Activated T-cell treated with anti-CD3 and anti-CD28 coated beads, Interleukin-2, amount 50 U/mL, for 4 hours (primary cell): ENCODE data around the gene TTLL5. TPM values are rescaled to one million over a fixed set of nuclear protein-coding genes. Genes with fewer than 3 reads are reported as not detected.

Source experiments
- ATAC-seq, 2 donors: fragments of 200-7000 bp; cut with Tn5 transposase; one replicate each; pipeline ENCODE4 v1.10.0; 2021
- DNase-seq: peaks from one replicate; pipeline ENCODE4 v3.0.0-alpha.2; 2020
- H3K27me3 Mint-ChIP-seq: one replicate; pipeline ENCODE4 v1.8.0; 2021; ENCODE audit warnings: low read depth, mixed read lengths
- H3K36me3 Mint-ChIP-seq: one replicate; pipeline ENCODE4 v1.8.0; 2022; ENCODE audit warnings: mixed read lengths; ENCODE audit not compliant: insufficient read depth
- H3K4me1 Mint-ChIP-seq: one replicate; pipeline ENCODE4 v1.8.0; 2021; ENCODE audit warnings: low read depth, mixed read lengths
- H3K4me3 Mint-ChIP-seq: one replicate; pipeline ENCODE4 v1.8.0; 2021; ENCODE audit warnings: mild to moderate bottlenecking, moderate library complexity, mixed read lengths
- H3K9me3 Mint-ChIP-seq: one replicate; pipeline ENCODE4 v1.8.0; 2021; ENCODE audit warnings: mixed read lengths
- total RNA-seq, 3 donors: library from RNA; stranded (reverse); gene quantifications; one replicate each; pipeline ENCODE4 v1.2.1, GENCODE V29; 2021

Gene TTLL5
- total RNA-seq, 3 donors from 2014 or later: 21.1 to 25.0 (median 21.1) TPM

DNA sequence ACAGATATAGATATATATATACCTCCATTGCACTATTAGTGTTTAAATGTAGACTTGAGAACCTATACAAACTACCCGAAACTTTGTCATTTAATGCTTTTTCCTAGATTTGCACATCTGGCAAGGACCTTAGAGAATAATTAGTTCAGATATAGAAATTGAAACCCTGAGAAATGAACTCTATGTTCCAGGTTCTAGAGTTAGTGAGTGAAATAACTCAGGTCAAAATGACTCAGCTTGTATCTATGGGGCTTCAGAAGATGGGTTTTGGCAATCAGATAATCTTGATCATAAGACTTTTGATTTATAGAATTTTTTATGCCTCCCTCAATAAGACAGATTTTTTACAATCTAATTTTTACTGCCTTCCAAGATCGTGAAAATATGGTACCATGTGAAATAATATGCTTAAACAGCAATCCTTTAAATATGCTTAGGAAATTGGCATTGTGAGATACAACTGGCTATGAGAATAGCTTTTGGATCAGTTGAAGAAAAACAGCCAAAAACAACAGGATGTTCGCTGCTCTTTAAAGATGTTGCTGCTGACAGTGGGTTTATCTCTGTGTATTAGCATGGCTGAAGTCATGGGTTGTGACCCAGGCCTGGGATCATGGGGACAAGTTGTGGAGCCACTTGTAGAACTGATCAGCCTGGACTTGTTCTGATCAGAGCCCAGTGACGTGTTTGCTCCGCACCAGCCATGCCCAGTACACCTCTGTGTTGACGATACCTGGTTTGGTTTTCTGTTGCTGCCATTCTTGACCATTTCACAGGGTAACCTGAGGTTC is 63.6 kb downstream of the TTLL5 start:
- Mint-ChIP-seq H3K4me3 (no peak overlapping the region), H3K4me1 (peaks cover 5% of the 10 kb centered on the region), H3K27me3 (no peaks in the 10 kb centered on the region), H3K36me3 (peaks cover 55% of the 10 kb centered on the region), H3K9me3 (peaks cover 4% of the 10 kb centered on the region)
- ATAC-seq: no peak
- no peak for DNase-seq

DNA sequence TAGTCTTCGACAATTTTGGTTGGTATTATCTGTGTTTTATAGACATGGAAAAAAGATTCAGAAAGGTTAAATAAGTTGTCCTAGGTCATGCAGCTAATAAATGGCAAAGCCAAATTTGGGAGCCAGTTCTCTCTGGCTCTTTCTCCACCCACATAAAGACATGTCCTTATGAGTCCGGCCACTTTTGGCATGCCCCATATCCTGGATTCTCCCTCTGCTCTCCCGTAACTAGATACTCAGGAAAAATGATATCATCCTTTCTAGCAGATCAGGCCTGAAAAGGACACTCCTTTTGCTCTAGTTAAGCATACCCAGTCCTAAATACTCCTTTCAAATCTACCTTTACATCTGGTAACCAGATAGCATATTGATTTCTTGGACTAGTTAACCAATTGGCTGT is 64.4 kb downstream of the TTLL5 start:
- Mint-ChIP-seq H3K4me3 (no peak overlapping the region), H3K9me3 (peaks cover 4% of the 10 kb centered on the region), H3K36me3 (peaks cover 48% of the 10 kb centered on the region), H3K4me1 (peaks cover 5% of the 10 kb centered on the region), H3K27me3 (no peaks in the 10 kb centered on the region)
- ATAC-seq: no peak
- no peak for DNase-seq

DNA sequence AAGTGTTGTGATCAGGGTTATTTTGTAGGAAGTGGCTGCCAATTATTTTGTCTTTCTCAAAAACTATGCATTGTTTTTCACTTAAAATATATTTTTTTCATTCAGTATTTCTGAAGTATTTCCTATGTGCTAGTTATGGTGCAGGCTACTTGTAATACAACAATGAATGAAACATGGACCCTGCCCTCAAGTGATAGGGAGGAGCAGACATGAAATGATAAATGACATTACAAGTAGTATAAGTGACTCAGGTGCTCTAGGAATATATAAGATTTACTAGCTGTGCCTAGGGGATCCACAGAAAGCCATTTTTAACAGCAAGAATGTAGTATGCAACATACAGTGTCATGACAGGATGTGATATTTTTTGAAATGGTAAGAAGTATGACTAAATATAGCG is 65.3 kb downstream of the TTLL5 start:
- peaks cover 5% of the 10 kb centered on the region for H3K4me1 Mint-ChIP-seq
- H3K36me3 Mint-ChIP-seq: peaks cover 44% of the 10 kb centered on the region
- H3K27me3 Mint-ChIP-seq: no peaks in the 10 kb centered on the region
- H3K9me3 Mint-ChIP-seq: peaks cover 4% of the 10 kb centered on the region
- ATAC-seq (no peak), DNase-seq (no peak)
- no peak overlapping the region for H3K4me3 Mint-ChIP-seq

DNA sequence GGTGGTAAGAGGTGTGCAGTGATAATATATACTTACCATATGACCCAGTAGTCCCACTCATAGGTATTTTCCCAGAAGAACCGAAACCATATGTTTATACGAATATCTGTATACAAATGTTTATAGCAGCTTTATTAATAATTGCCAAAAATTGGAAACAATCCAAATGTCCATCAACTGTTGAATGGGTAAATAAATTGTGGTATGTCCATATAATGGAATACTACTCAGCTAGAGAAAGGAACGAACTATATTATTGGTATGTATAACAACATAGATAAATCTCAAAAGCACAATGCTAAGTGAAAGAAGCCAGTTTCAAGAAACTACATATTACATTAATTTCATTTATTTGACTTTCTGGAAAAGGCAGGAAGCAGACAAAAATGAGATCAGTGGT is 66.1 kb downstream of the TTLL5 start:
- no peak for DNase-seq
- no peak for ATAC-seq
- Mint-ChIP-seq H3K9me3 (peaks cover 4% of the 10 kb centered on the region), H3K4me1 (peaks cover 5% of the 10 kb centered on the region), H3K36me3 (peaks cover 39% of the 10 kb centered on the region), H3K4me3 (no peak overlapping the region), H3K27me3 (no peaks in the 10 kb centered on the region)

DNA sequence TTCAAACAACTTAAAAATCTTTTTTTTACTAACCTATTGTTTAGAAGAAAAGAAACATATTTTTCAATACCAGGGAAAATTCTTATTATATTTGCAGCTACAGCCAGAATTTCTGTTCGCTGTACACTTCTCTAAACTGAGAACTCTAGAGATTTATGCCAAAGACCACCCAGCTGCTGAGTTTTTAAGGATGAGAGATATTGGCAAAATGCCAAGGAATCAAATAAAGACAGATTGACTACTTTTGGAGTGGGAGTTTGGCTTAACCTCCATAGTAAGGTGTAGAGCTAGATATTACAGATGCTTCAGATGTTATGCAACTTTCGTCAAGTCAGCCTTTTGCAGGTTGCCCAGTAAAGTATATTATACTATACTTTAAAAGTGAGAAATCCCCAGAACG is 71.8 kb downstream of the TTLL5 start:
- DNase-seq: no peak
- no peak overlapping the region for H3K4me3 Mint-ChIP-seq
- no peaks in the 10 kb centered on the region for H3K27me3 Mint-ChIP-seq
- H3K36me3 Mint-ChIP-seq: peaks cover 21% of the 10 kb centered on the region
- no peak for ATAC-seq
- H3K4me1 Mint-ChIP-seq: no peaks in the 10 kb centered on the region
- no peaks in the 10 kb centered on the region for H3K9me3 Mint-ChIP-seq

DNA sequence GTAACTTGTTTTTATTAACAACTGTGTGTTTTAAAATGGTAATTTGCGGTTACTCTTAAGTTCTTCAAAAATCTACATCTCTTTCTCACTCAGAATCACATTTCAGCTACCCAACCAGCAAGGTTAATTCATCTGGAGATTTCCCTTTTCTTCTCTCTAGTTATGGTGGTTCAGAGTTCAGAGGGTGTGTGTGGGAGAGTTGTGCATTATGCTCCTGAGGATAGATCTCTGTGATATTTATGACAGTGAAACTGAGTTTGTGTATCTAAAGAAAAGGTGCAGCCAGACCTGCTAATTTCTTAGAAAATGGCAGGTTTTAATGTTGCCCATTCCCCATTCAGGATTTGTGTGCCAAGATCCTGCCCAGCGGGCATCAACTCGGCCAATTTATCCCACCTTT is 73.8 kb downstream of the TTLL5 start:
- DNase-seq: no peak
- no peaks in the 10 kb centered on the region for H3K27me3 Mint-ChIP-seq
- no peaks in the 10 kb centered on the region for H3K4me1 Mint-ChIP-seq
- H3K36me3 Mint-ChIP-seq: peaks cover 22% of the 10 kb centered on the region
- H3K4me3 Mint-ChIP-seq: no peak overlapping the region
- no peaks in the 10 kb centered on the region for H3K9me3 Mint-ChIP-seq
- no peak for ATAC-seq

DNA sequence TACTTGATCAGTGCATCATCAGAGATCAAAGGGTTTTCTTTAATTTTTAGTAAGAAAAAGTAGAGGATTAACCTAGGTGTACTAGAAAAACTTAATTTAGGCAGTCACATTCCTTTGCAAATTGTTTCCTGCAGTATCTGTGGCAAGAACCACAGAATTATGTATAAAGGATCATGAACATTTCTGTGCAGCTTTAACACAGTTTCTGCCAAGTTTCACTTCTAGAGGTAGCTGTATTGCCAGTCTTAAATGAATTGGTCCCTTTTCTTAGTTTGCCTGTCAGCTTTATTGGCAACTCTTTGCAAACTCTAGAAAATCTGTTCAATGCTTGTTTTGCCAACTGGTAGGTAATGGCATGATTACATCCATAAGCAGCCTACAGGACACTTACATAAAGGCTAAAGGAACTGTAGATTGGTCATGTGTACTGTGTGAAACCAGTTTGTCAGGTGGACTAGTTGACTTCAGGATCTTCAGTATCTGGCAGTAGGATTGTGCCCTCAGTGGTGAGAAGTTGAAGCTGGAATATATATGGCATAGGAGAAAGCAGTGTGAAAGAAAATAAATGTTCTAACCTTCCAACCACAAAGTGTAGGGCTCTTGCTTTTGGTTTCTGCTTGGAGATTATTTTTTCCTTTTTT is 75.9 kb downstream of the TTLL5 start:
- no peaks in the 10 kb centered on the region for H3K27me3 Mint-ChIP-seq
- H3K4me3 Mint-ChIP-seq: no peak overlapping the region
- H3K4me1 Mint-ChIP-seq: no peaks in the 10 kb centered on the region
- H3K9me3 Mint-ChIP-seq: no peaks in the 10 kb centered on the region
- ATAC-seq (no peak), DNase-seq (no peak)
- peaks cover 25% of the 10 kb centered on the region for H3K36me3 Mint-ChIP-seq

DNA sequence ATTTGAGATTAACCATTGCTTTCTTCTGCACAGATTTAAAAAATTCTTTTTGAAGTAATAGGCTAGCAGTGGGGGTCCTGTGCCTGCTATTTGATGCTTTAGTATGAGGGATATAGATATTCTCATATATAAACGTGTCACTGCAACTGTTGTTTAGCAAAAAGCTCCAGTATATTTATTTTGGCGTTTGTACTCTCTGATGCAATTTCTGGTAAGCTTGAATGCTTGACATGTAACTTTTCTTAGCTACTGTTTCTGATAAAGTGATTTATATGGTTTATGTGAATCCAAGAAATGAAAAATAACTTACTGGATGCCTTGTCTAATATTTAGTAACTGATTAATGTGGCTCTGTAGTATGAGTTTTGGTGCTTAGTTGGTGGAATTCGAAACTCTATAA is 77.1 kb downstream of the TTLL5 start:
- peaks cover 23% of the 10 kb centered on the region for H3K36me3 Mint-ChIP-seq

DNA sequence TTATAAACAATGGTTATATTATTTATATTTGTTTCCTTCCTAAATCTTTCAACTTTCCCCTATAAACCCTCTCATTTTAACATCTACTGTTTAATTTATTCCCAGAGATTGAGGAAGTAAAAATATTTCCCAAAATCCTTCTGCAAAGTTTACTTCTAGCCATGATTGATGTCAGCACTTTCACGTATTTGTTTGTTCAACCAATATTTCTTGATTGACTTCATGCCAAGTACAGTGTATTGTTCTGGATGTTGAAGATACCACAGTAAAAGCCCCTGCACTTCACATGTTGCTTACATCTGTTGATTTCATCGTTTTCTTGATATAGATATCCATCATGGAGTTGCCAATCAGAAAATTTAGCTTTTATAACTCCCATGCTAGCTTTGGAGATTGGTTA is 81.8 kb downstream of the TTLL5 start:
- H3K27me3 Mint-ChIP-seq: no peaks in the 10 kb centered on the region
- ATAC-seq: no peak
- DNase-seq: no peak
- H3K4me3 Mint-ChIP-seq: no peak overlapping the region
- H3K36me3 Mint-ChIP-seq: peaks cover 48% of the 10 kb centered on the region
- peaks cover 9% of the 10 kb centered on the region for H3K9me3 Mint-ChIP-seq
- H3K4me1 Mint-ChIP-seq: no peaks in the 10 kb centered on the region

More for the DNA sequence above, 77.1 kb downstream of the TTLL5 start:
- Mint-ChIP-seq H3K9me3 (no peaks in the 10 kb centered on the region), H3K4me1 (no peaks in the 10 kb centered on the region), H3K4me3 (no peak overlapping the region), H3K27me3 (no peaks in the 10 kb centered on the region)
- DNase-seq (no peak), ATAC-seq (no peak)

DNA sequence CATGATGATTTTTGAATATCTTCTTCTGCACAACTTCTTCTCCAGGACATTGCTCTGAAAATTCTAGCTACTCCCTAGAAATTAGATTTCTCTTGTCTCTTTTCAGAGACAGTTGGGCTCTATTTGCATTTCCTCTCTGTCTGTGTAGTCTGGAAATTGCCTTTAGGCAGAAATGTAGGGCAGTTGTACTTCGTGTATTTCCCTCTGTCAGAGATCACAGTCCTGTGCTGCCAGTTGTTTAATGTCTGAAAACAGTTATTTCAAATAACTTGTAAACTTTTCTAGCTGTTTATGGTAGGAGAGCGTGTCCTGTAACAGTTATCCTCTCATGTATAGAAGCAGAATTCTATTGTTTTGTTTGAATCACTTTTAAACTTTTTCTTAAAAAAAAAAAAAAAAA is 86.9 kb downstream of the TTLL5 start:
- Mint-ChIP-seq H3K4me1 (no peaks in the 10 kb centered on the region), H3K4me3 (no peak overlapping the region), H3K9me3 (peaks cover 11% of the 10 kb centered on the region), H3K36me3 (peaks cover 62% of the 10 kb centered on the region), H3K27me3 (no peaks in the 10 kb centered on the region)
- ATAC-seq: no peak
- DNase-seq: no peak

DNA sequence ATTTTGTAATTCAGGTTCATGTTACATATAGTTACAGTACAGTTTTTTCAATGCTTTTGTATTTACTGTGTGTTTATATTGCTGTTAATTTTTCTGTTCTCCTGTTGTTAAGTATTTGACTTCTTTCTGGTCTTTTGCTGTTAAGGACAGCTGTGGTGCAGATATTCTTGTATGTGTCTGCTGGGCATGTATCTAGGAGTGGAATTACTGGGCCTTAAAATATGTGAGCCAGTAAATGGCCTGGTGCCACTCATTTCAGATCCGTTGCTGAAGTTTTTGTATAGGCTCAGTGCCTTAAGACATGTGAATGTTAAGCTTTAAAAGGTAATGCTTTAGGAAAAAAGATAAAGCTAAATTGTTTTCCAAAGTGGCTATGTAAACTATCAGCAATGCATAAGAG is 87.3 kb downstream of the TTLL5 start:
- Mint-ChIP-seq H3K4me1 (no peaks in the 10 kb centered on the region), H3K27me3 (no peaks in the 10 kb centered on the region), H3K9me3 (peaks cover 11% of the 10 kb centered on the region), H3K36me3 (peaks cover 64% of the 10 kb centered on the region), H3K4me3 (no peak overlapping the region)
- no peak for DNase-seq
- no peak for ATAC-seq

DNA sequence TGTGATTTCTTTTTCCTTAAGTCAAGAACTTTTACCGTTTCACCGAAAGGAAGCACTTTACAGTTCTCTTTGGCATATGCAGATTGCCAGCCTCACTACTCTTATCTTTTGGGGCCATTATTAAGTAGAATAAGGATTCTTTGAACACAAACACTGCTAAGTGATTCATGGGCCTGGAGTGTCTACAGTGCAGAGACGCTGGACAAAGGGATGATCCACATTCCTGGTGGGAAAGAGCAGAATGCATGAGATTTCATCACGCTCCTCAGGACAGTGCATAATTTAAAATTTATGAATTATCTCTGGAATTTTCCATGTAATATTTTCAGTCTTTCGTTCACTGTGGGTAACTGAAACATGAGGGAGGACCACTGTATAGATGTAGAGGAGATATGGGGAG is 90.2 kb downstream of the TTLL5 start:
- ATAC-seq (no peak), DNase-seq (no peak)
- Mint-ChIP-seq H3K27me3 (no peaks in the 10 kb centered on the region), H3K9me3 (peaks cover 11% of the 10 kb centered on the region), H3K4me1 (no peaks in the 10 kb centered on the region), H3K36me3 (peaks cover 53% of the 10 kb centered on the region), H3K4me3 (no peak overlapping the region)

DNA sequence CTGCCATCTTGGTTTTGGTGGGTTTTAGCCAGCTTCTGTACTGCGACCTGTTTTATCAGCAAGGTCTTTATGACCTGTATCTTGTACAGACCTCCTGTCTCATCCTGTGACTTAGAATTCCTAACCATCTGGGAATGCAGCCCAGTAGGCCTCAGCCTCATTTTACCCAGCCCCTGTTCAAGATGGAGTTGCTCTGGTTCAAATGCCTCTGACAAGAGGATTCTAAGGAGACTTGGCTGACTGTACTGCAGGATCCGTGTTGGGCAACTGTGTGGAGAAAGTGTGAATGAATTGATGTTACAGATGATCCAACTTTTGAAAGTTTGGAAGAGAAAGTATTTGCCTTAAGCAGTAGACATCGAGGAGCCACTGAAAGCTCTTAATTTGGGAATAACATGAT is 91.0 kb downstream of the TTLL5 start:
- no peaks in the 10 kb centered on the region for H3K4me1 Mint-ChIP-seq
- H3K27me3 Mint-ChIP-seq: no peaks in the 10 kb centered on the region
- peaks cover 45% of the 10 kb centered on the region for H3K36me3 Mint-ChIP-seq
- DNase-seq: no peak
- H3K9me3 Mint-ChIP-seq: peaks cover 7% of the 10 kb centered on the region
- no peak for ATAC-seq
- H3K4me3 Mint-ChIP-seq: no peak overlapping the region

DNA sequence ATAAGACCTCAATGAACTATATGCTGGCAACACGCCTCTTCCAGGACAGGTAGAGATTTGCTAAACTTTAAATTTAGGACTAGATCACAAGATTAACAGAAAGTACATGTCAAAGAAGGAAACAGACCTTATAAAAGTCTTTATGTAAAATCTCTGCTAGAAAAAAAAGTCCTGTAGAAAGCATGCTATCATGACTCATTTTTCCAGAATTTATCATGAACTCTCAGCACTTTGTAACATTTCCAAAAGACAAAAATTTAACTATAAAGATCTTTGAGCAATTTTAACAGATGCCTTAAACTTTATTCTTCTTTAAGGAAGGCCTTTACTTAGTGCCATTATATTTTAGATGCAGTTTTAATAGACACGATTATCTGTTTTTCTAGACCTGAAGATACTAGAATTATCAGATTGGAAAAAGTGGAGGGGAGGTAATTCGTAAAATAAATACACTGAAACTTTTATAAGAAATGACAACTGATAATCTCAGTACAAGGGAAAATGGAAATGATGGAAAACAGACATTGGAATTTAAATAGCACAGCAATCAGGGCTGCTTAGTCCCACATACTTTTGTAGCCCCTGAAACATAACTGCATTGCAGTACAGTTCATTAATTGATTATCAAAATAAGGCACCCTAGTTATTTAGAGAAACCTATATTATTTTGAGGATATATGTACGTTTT is 92.0 kb downstream of the TTLL5 start:
- DNase-seq: no peak
- Mint-ChIP-seq H3K4me1 (no peaks in the 10 kb centered on the region), H3K27me3 (no peaks in the 10 kb centered on the region), H3K4me3 (no peak overlapping the region), H3K36me3 (peaks cover 35% of the 10 kb centered on the region), H3K9me3 (no peaks in the 10 kb centered on the region)
- no peak for ATAC-seq

DNA sequence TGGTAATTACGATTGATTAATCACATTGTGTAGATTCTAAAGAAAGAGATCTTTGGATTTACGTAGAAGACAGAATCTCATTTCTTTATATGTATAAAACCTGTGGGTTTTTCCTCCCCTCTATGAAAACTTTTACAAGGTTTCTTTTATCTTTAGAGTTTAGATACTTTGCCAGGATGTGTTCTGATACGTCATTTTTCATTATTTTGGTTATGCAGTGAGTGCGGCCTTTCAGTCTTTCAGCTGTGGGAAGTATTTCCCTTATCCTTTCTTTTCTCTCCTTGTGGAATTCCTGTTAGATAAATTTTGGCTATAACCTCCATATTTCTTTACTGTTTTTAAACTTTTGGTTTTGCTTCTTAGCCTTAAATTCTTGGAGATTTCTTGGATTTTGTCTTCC is 92.7 kb downstream of the TTLL5 start:
- Mint-ChIP-seq H3K9me3 (no peaks in the 10 kb centered on the region), H3K27me3 (no peaks in the 10 kb centered on the region), H3K4me1 (no peaks in the 10 kb centered on the region), H3K36me3 (peaks cover 31% of the 10 kb centered on the region), H3K4me3 (no peak overlapping the region)
- DNase-seq (no peak), ATAC-seq (no peak)
